ENCODE measurements around the gene MAD1L1.

Gene MAD1L1

GRCh38 chr7:2129323-2130095 is 103.2 kb downstream of the MAD1L1 start (continued):
- TF ChIP-seq OVOL3 (tag by site-specific recombination; IDR thresholded peaks at IDR 0.05) = no peak

GRCh38 chr7:2128601-2129322 is 104.0 kb downstream of the MAD1L1 start:
- Histone ChIP-seq H3K36me3 (ENCODE audit: control insufficient read depth in 2 of 2, insufficient read depth in 1 of 2, low read length in 2 of 2) (peaks cover 0 to 14% of the 10 kb centered on the region in 2 experiments; a peak in 1 of 3 replicates), H3K4me3 (ENCODE audit: low read depth, low read length) (no peak overlapping the region), H3K4me1 (ENCODE audit: control insufficient read depth, insufficient read depth, low read length) (no peaks in the 10 kb centered on the region), H3K27ac (ENCODE audit: extremely low read depth, low read depth, low read length) (no peak overlapping the region), H3K9me3 (ENCODE audit: control insufficient read depth, insufficient read depth, low read depth, low read length) (no peaks in the 10 kb centered on the region)
- ChIA-PET CTCF (interaction anchor here (0.7 kb wide), 1 partner anchor 488 kb away, joined by 4 read pairs; no protein-coding TSS in a partner anchor), POLR2A (no interaction called here)
- no peak for TF ChIP-seq ZBTB17 (tag by site-specific recombination; IDR thresholded peaks at IDR 0.05)
- TF ChIP-seq EGR2 (tag by site-specific recombination; IDR thresholded peaks at IDR 0.05; ENCODE audit: low read depth) = peak; percentile 57; the same call in 1 of the 2 replicates

- TF ChIP-seq ZNF548 (tag by site-specific recombination; IDR thresholded peaks at IDR 0.05) = no peak
- no peak for TF ChIP-seq ZSCAN4 (tag by site-specific recombination; IDR thresholded peaks at IDR 0.05)
- no peak for TF ChIP-seq ZNF658 (tag by site-specific recombination; IDR thresholded peaks at IDR 0.05)
- no peak for TF ChIP-seq ZNF362 (tag by site-specific recombination; IDR thresholded peaks at IDR 0.05)
- no peak for TF ChIP-seq ZNF19 (tag by site-specific recombination; IDR thresholded peaks at IDR 0.05; ENCODE audit: low read depth)
- H3K36me3 ChIP-seq (ENCODE audit: control insufficient read depth in 2 of 2, insufficient read depth in 1 of 2, low read length in 2 of 2) = peaks cover 0 to 7% of the 10 kb centered on the region in 2 experiments; a peak in 1 of 3 replicates
- no peak overlapping the region for H3K4me3 ChIP-seq (ENCODE audit: low read depth, low read length)
- CTCF ChIA-PET = interaction anchor here (0.5 kb wide), 1 partner anchor 502 kb away, joined by 3 read pairs; no protein-coding TSS in a partner anchor
- POLR2A ChIA-PET = no interaction called here
- H3K27ac ChIP-seq (ENCODE audit: extremely low read depth, low read depth, low read length) = no peak overlapping the region
- no peaks in the 10 kb centered on the region for H3K4me1 ChIP-seq (ENCODE audit: control insufficient read depth, insufficient read depth, low read length)
- H3K9me3 ChIP-seq (ENCODE audit: control insufficient read depth, insufficient read depth, low read depth, low read length) = no peaks in the 10 kb centered on the region
Observed at GRCh38 chr7:2126621-2127020, 106.1 kb downstream of the MAD1L1 start.

GRCh38 chr7:2125931-2126330 is 106.8 kb downstream of the MAD1L1 start:
- Histone ChIP-seq H3K4me3 (ENCODE audit: low read depth, low read length) (no peak overlapping the region), H3K36me3 (ENCODE audit: control insufficient read depth in 2 of 2, insufficient read depth in 1 of 2, low read length in 2 of 2) (peaks cover 0 to 8% of the 10 kb centered on the region in 2 experiments; a peak in 1 of 3 replicates), H3K9me3 (ENCODE audit: control insufficient read depth, insufficient read depth, low read depth, low read length) (no peaks in the 10 kb centered on the region), H3K4me1 (ENCODE audit: control insufficient read depth, insufficient read depth, low read length) (no peaks in the 10 kb centered on the region), H3K27ac (ENCODE audit: extremely low read depth, low read depth, low read length) (no peak overlapping the region)
- ChIA-PET CTCF (interaction anchor here (0.5 kb wide), 1 partner anchor 501 kb away, joined by 3 read pairs; no protein-coding TSS in a partner anchor), POLR2A (no interaction called here)
- TF ChIP-seq ZNF37A (tag by site-specific recombination; IDR thresholded peaks at IDR 0.05) (no peak), ZNF473 (tag by site-specific recombination; IDR thresholded peaks at IDR 0.05) (no peak), ZSCAN4 (tag by site-specific recombination; IDR thresholded peaks at IDR 0.05) (no peak), ZFP69B (tag by site-specific recombination; IDR thresholded peaks at IDR 0.05) (no peak), ZFP3 (tag by site-specific recombination; IDR thresholded peaks at IDR 0.05; ENCODE audit: low read depth) (no peak)

All from HEK293 (cell line).